ENCODE results near the gene EDAR.

EDAR gene

GRCh38 chr2:108923736-108924579, 65.1 kb downstream of the EDAR start:
- Mint-ChIP-seq H3K27ac (no peak overlapping the region), H3K4me1 (peaks cover 0 to 1% of the 10 kb centered on the region in 2 donors), H3K36me3 (no peaks in the 10 kb centered on the region), H3K9me3 (no peaks in the 10 kb centered on the region), H3K27me3 (peaks cover 0 to 5% of the 10 kb centered on the region in 2 donors), H3K4me3 (no peak overlapping the region)
- ATAC-seq (replicated peaks) (no peak), DNase-seq (no peak)

- no peak for DNase-seq
- H3K4me1 Mint-ChIP-seq: no peaks in the 10 kb centered on the region
- H3K4me3 Mint-ChIP-seq: no peak overlapping the region
- H3K27me3 Mint-ChIP-seq: peaks cover 0 to under 1% of the 10 kb centered on the region in 2 donors
- no peaks in the 10 kb centered on the region for H3K9me3 Mint-ChIP-seq
- H3K36me3 Mint-ChIP-seq: no peaks in the 10 kb centered on the region
- no peak overlapping the region for H3K27ac Mint-ChIP-seq
- no peak for ATAC-seq (replicated peaks)
Measured at GRCh38 chr2:108923019-108923700, 65.9 kb downstream of the EDAR start.

DNA sequence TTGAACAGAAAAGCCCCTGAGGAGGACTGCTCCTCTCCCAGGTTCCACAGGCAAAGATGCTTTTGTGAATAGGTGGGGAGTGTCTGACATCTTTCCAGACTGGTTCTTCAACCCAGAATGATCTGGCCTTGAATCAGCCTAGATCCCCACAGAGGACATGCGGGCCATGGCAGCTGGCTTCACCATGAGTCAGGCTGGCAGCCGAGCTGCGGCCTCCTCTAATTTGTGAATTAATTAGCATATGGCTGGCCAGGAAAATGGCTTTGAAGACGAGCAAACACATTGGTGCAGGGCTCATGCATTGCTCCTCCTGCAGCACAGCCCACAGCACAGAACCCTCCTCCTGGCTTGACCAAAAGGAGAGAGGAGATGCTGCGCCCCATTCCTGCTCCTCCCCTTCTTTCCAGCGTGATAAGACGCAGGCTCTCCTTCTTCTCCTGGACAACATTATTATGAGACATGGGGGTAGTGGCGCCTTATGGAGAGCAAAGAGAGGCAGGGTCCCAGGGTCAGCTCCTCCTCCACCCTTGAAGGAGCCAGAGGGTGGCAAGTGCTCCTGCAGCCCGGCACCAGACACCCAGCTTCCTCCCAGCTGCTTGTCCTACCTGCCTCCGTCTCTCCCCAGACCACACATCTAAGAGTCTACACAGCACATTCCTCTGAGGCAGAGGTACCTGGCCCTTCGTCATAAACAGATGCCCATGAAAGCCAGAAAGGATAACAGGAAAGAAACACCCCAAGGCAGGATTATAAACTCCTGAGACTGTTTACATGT, 66.7 kb downstream of the EDAR start:
- Mint-ChIP-seq H3K4me3 (no peak overlapping the region), H3K27ac (peak overlapping the region; percentile 0)
- DNase-seq: no peak

GRCh38 chr2:108921096-108922030, 67.7 kb downstream of the EDAR start:
- H3K4me1 Mint-ChIP-seq: no peaks in the 10 kb centered on the region
- DNase-seq (no peak), ATAC-seq (replicated peaks) (no peak)
- no peaks in the 10 kb centered on the region for H3K36me3 Mint-ChIP-seq
- H3K9me3 Mint-ChIP-seq: no peaks in the 10 kb centered on the region
- no peak overlapping the region for H3K27ac Mint-ChIP-seq
- H3K4me3 Mint-ChIP-seq: no peak overlapping the region
- no peaks in the 10 kb centered on the region for H3K27me3 Mint-ChIP-seq

More for the DNA sequence above, 66.7 kb downstream of the EDAR start:
- no peak for ATAC-seq (replicated peaks)
- no peaks in the 10 kb centered on the region for H3K9me3 Mint-ChIP-seq
- H3K36me3 Mint-ChIP-seq: no peaks in the 10 kb centered on the region
- no peaks in the 10 kb centered on the region for H3K27me3 Mint-ChIP-seq
- no peaks in the 10 kb centered on the region for H3K4me1 Mint-ChIP-seq

- H3K4me3 Mint-ChIP-seq: no peak overlapping the region
- ATAC-seq (replicated peaks) (no peak), DNase-seq (no peak)
Measured at GRCh38 chr2:108920686-108921085, 68.3 kb downstream of the EDAR start.

GRCh38 chr2:108919571-108920373, 69.2 kb downstream of the EDAR start:
- Mint-ChIP-seq H3K4me1 (no peaks in the 10 kb centered on the region), H3K27ac (no peak overlapping the region), H3K4me3 (no peak overlapping the region), H3K9me3 (no peaks in the 10 kb centered on the region), H3K27me3 (no peaks in the 10 kb centered on the region), H3K36me3 (no peaks in the 10 kb centered on the region)
- DNase-seq (no peak), ATAC-seq (replicated peaks) (no peak)

More at GRCh38 chr2:108920686-108921085, 68.3 kb downstream of the EDAR start:
- Mint-ChIP-seq H3K4me1 (no peaks in the 10 kb centered on the region), H3K27me3 (no peaks in the 10 kb centered on the region), H3K36me3 (no peaks in the 10 kb centered on the region), H3K9me3 (no peaks in the 10 kb centered on the region), H3K27ac (no peak overlapping the region)

DNA sequence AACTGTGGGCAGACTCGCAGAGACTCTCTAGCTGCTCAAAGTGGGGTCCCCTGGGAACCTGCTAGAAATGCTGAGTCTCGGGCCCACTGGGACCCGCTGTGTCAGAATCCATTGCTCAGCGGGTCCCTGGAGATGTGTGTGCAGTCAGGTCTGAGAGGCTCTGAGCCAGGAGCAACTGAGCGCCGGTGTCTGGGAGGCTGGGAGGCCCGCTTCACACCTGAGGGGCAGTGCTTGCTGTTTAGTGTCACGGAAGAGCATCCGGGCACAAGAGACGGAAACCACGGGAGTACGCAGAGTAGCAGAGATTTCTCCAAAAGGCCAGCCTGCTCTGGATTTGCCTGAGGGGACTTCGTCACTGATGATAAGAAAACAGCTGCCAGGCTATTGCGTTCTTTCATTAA, 70.1 kb downstream of the EDAR start:
- ATAC-seq (replicated peaks): no peak
- no peak overlapping the region for H3K27ac Mint-ChIP-seq

GRCh38 chr2:108918156-108918874, 70.7 kb downstream of the EDAR start:
- H3K4me3 Mint-ChIP-seq: no peak overlapping the region
- H3K9me3 Mint-ChIP-seq: no peaks in the 10 kb centered on the region
- H3K27me3 Mint-ChIP-seq: no peaks in the 10 kb centered on the region
- no peaks in the 10 kb centered on the region for H3K4me1 Mint-ChIP-seq
- no peak overlapping the region for H3K27ac Mint-ChIP-seq
- DNase-seq (no peak), ATAC-seq (replicated peaks) (no peak)
- no peaks in the 10 kb centered on the region for H3K36me3 Mint-ChIP-seq

More for the DNA sequence above, 70.1 kb downstream of the EDAR start:
- Mint-ChIP-seq H3K9me3 (no peaks in the 10 kb centered on the region), H3K4me1 (no peaks in the 10 kb centered on the region), H3K4me3 (no peak overlapping the region), H3K27me3 (no peaks in the 10 kb centered on the region), H3K36me3 (no peaks in the 10 kb centered on the region)
- no peak for DNase-seq

DNA sequence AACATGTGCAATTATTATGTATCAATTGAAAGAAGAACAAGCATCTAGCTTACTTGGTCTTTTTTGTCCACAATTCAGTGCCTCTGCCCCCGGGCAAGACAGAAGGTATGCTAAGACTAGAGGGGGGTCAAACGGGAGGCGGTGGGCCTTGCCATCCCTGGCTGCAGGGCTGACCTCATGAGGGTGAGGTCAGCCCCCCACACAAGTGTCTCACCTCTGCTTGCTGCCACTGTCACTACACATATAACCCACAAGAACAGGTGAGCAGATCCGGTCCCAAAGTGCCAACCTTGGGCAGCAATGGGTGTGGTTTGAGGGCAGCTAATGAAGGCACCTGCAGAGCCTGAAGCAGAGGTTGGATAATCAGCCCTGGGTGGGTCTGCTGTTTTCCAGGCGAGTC, 71.5 kb downstream of the EDAR start:
- no peak overlapping the region for H3K4me3 Mint-ChIP-seq

DNA sequence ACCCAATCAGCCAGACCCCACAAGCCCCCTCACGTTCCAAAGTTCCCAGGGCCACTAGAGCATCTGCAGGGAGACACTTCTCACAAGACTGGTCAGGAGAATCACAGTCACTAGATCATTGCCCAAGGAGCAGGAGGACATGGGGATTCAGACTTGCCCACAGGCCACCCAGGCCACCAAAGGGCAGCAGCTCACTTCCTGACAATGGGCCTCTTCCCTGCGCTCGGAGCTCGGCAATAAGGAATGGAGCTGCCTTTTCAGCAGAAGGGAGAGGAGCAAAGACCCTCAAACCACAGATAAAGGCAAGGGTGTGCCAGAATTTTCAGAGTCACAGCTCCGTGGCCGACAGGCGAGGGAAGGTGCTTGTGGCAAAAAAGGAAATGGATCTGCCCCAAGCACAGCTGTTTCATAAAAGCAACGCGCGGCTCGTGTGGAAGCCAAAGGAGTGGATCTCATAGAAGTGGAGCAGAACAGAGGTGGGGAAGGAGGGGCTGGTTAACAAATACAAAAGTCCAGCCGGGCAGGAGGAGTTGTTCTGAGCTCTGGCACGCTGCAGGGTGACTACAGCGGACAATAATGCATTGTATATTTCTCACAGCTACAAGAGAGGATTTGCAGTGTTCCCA, 72.1 kb downstream of the EDAR start:
- DNase-seq (no peak), ATAC-seq (replicated peaks) (no peak)
- Mint-ChIP-seq H3K27me3 (no peaks in the 10 kb centered on the region), H3K4me3 (no peak overlapping the region), H3K36me3 (no peaks in the 10 kb centered on the region), H3K4me1 (no peaks in the 10 kb centered on the region), H3K27ac (peak overlapping the region; percentile 56), H3K9me3 (no peaks in the 10 kb centered on the region)

More for the DNA sequence above, 71.5 kb downstream of the EDAR start:
- Mint-ChIP-seq H3K4me1 (no peaks in the 10 kb centered on the region), H3K27ac (no peak overlapping the region), H3K27me3 (no peaks in the 10 kb centered on the region), H3K9me3 (no peaks in the 10 kb centered on the region), H3K36me3 (no peaks in the 10 kb centered on the region)
- DNase-seq (no peak), ATAC-seq (replicated peaks) (no peak)

DNA sequence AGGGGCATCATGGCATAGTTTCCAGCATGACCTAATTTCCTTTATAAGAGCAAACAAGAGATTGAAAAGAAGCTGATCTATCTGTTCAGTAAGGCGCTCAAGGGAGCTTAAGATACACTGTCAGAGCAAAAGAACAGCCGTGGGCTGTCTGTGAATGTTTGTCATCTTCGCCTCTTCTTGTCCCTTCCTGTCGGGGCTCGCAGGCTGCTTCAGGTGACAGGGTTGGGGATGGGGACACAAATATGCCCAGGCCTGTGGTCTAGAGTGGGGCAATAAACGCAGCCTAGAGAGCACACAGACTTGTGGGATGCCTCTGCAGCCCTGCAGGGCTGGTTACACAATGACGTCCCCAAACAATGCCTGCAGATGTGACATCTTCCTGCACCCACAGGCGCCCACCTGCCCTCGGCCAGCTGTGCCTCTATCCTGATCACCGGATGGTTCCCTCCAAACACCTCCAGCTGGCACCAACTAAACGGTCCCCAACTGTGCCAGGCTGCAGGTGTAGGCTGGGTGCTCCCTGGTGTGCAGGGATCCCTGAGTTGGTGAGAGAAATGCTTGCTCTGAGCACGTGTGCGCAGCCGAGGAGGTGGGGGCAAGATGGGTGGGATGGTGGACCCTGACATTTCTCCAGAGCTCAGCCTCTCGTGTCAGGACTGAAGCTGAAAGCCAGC, 72.8 kb downstream of the EDAR start:
- no peak overlapping the region for H3K27ac Mint-ChIP-seq
- no peak overlapping the region for H3K4me3 Mint-ChIP-seq
- ATAC-seq (replicated peaks) (no peak), DNase-seq (no peak)
- H3K36me3 Mint-ChIP-seq: no peaks in the 10 kb centered on the region
- H3K4me1 Mint-ChIP-seq: no peaks in the 10 kb centered on the region
- H3K9me3 Mint-ChIP-seq: no peaks in the 10 kb centered on the region
- no peaks in the 10 kb centered on the region for H3K27me3 Mint-ChIP-seq

DNA sequence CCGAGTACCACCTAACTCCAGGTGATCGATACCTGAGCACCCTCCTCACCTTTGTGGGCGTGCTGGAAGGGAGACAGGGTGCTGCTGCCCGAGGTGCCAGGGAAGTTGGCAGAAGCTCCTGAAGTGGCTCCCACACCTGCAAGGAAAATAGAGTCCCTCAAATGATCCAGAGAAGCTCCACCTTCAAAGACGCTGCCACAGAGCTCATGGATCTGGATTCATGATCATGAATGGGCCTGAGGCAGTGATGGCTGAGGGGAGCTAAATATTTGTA, 76.5 kb downstream of the EDAR start:
- no peak overlapping the region for H3K27ac Mint-ChIP-seq
- H3K4me1 Mint-ChIP-seq: no peaks in the 10 kb centered on the region
- no peaks in the 10 kb centered on the region for H3K36me3 Mint-ChIP-seq
- no peaks in the 10 kb centered on the region for H3K9me3 Mint-ChIP-seq
- H3K27me3 Mint-ChIP-seq: no peaks in the 10 kb centered on the region
- H3K4me3 Mint-ChIP-seq: no peak overlapping the region
- DNase-seq: no peak
- ATAC-seq (replicated peaks): no peak

Data from stimulated activated naive B cell treated with anti-CD40 and anti-IgM and Interleukin-4, amounts not matched to agents 10 μg/mL and 1 μg/mL and 100 μg/mL, for 72 hours (primary cell).